Gastrocnemius medialis (tissue), 4 donors: ENCODE measurements around the gene LRRC15. TPM values are rescaled to one million over a fixed set of nuclear protein-coding genes. Genes with fewer than 3 reads are reported as not detected.

ENCODE experiments used
- ATAC-seq, 2 donors: fragments of 150-250 bp; one replicate each; pipeline ENCODE4 v1.9.1; 2016
- DNase-seq, 2 donors: peaks; one replicate each; pipeline ENCODE4 v3.0.0-alpha.2; 2019
- H3K27ac ChIP-seq, 4 donors: fragments of 200-600 bp; sonication (generic); 1 replicate in 1 of 4; 2 replicates in 3 of 4; pipeline ENCODE4 v1.5.1; 2016 to 2018; ENCODE audit warnings: mild to moderate bottlenecking in 2 of 4, moderate library complexity in 1 of 4
- H3K27me3 ChIP-seq, 3 donors: fragments of 200-600 bp; sonication (generic) in 2 of 3; 1 replicate in 1 of 3; 2 replicates in 2 of 3; pipeline versions ENCODE4 v1.5.1 to v1.6.0; 2016 to 2019; ENCODE audit warnings: mild to moderate bottlenecking in 1 of 3, moderate library complexity in 1 of 3
- H3K36me3 ChIP-seq, 2 donors: fragments of 200-600 bp; sonication (generic) in 1 of 2; one replicate each; pipeline ENCODE4 v1.5.1; 2017 to 2018
- H3K4me1 ChIP-seq, 2 donors: fragments of 200-600 bp; sonication (generic) in 1 of 2; one replicate each; pipeline ENCODE4 v1.5.1; 2016 to 2017; ENCODE audit warnings: mild to moderate bottlenecking in 2 of 2
- H3K4me3 ChIP-seq, 4 donors: fragments of 200-600 bp; sonication (generic) in 3 of 4; 1 replicate in 1 of 4; 2 replicates in 3 of 4; pipeline ENCODE4 v1.5.1; 2016 to 2019; ENCODE audit warnings: mild to moderate bottlenecking in 2 of 4
- H3K9me3 ChIP-seq, 3 donors: fragments of 200-600 bp; sonication (generic) in 2 of 3; 1 replicate in 1 of 3; 2 replicates in 2 of 3; pipeline ENCODE4 v1.5.1; 2016 to 2019
- POLR2A ChIP-seq, 2 donors: fragments of 450-650 bp; IDR thresholded peaks; one replicate each; pipeline ENCODE4 v1.6.1; 2017; ENCODE audit warnings: antibody characterized with exemption in 2 of 2, mild to moderate bottlenecking in 2 of 2, moderate library complexity in 2 of 2
- in situ Hi-C, 4 donors: fragments of 200-750 bp; cut with MboI; loops; one replicate each; pipeline versions ENCODE4 v1.15.0 to v1.8.0; 2017; ENCODE audit warnings: low sequenced_read_pairs in 4 of 4
- intact Hi-C: fragments of 100-400 bp; cut with DNase I; formaldehyde crosslinking; loops from one replicate; pipeline ENCODE4 v1.15.1; 2023; ENCODE audit warnings: low total_unique reads
- total RNA-seq, 4 donors: library from RNA; depleted of rRNA; stranded (reverse); fragments of >200 nt; gene quantifications; one replicate each; pipeline versions ENCODE4 v1.1.0 to v1.2.3, GENCODE V29; 2016
- TF ChIP-seq, protein P1 (sequence below), 5 experiments: fragments of 450-650 bp in 3 of 5; fragments of 200-600 bp in 2 of 5; sonication (generic) in 2 of 5; IDR thresholded peaks in 4 of 5; conservative IDR thresholded peaks in 1 of 5; 1 replicate in 4 of 5; 2 replicates in 1 of 5; pipeline ENCODE4 v1.5.1; 2016 to 2019; ENCODE audit warnings: antibody characterized with exemption in 5 of 5, mild to moderate bottlenecking in 3 of 5, moderate library complexity in 3 of 5

The LRRC15 gene
- total RNA-seq, 4 donors from 2014 or later = 0.05 TPM; not detected in 3

DNA sequence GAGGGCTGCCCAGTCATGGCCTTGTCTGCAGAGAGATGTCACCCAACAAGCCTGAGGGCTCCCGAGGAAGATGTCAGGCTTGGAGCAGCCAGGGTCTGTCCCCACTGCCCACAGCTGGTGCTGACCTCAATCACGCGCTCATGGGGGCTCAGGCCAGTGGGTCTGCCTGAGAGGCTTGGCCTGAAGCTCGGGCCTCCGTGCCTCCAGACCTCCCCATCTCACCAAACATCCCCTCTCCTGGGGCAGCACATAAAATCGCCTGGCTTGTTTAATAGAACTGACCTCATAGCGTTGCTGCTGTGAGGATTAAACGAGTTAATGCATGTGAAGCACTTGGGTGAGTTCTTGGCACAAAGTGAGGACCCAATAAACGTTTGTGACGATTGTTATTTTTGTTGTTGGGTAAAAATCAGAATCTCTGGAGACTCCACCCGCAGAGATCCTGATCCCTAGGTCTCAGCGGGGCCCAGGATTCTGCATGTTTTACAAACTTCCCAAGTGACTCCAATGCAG lies 3.5 kb downstream of the LRRC15 start:
- H3K4me1 ChIP-seq = peaks cover 0 to 12% of the 10 kb centered on the region in 2 donors
- ATAC-seq (no peak), DNase-seq (no peak)
- peaks cover 8 to 29% (median 10%) of the 10 kb centered on the region in 3 donors for H3K27me3 ChIP-seq
- H3K36me3 ChIP-seq = no peaks in the 10 kb centered on the region
- in situ Hi-C loops = no loop called here
- no peak overlapping the region for H3K4me3 ChIP-seq
- H3K9me3 ChIP-seq = no peaks in the 10 kb centered on the region
- no peak overlapping the region for H3K27ac ChIP-seq
- intact Hi-C loops = no loop called here
- no peak for TF ChIP-seq POLR2A (IDR thresholded peaks at IDR 0.05)
- TF ChIP-seq, protein P1, sequence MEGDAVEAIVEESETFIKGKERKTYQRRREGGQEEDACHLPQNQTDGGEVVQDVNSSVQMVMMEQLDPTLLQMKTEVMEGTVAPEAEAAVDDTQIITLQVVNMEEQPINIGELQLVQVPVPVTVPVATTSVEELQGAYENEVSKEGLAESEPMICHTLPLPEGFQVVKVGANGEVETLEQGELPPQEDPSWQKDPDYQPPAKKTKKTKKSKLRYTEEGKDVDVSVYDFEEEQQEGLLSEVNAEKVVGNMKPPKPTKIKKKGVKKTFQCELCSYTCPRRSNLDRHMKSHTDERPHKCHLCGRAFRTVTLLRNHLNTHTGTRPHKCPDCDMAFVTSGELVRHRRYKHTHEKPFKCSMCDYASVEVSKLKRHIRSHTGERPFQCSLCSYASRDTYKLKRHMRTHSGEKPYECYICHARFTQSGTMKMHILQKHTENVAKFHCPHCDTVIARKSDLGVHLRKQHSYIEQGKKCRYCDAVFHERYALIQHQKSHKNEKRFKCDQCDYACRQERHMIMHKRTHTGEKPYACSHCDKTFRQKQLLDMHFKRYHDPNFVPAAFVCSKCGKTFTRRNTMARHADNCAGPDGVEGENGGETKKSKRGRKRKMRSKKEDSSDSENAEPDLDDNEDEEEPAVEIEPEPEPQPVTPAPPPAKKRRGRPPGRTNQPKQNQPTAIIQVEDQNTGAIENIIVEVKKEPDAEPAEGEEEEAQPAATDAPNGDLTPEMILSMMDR (IDR thresholded peaks at IDR 0.05 in 4 of 5, conservative IDR thresholded peaks at IDR 0.05 in 1 of 5) = no peak

DNA sequence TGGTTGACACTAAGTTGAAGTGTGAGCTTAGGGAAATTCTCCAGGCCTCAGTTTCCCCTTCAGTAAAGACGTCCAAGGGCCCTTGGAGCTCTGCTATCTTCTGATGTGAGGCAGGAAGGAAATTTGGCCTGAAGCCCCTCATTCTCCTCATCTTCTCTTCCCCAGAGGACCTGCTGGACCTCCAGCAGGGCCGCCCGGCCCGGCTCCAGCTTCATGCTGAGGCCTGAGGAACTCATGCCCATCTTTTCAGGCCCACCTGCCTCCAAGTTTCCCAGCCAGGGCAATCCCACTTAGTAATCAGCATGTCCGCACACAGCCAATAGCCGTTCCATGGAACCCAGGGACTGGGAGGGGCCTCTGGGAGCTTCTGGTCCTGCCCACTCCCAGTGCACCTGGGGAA lies 4.0 kb downstream of the LRRC15 start:
- Histone ChIP-seq H3K27me3 (peaks cover 8 to 28% (median 10%) of the 10 kb centered on the region in 3 donors), H3K4me1 (peaks cover 0 to 12% of the 10 kb centered on the region in 2 donors), H3K4me3 (no peak overlapping the region), H3K36me3 (no peaks in the 10 kb centered on the region), H3K27ac (no peak overlapping the region), H3K9me3 (no peaks in the 10 kb centered on the region)
- TF ChIP-seq, protein P1 (IDR thresholded peaks at IDR 0.05 in 4 of 5, conservative IDR thresholded peaks at IDR 0.05 in 1 of 5) = no peak
- TF ChIP-seq POLR2A (IDR thresholded peaks at IDR 0.05) = no peak
- DNase-seq (no peak), ATAC-seq (no peak)
- in situ Hi-C loops = no loop called here
- intact Hi-C loops = no loop called here

DNA sequence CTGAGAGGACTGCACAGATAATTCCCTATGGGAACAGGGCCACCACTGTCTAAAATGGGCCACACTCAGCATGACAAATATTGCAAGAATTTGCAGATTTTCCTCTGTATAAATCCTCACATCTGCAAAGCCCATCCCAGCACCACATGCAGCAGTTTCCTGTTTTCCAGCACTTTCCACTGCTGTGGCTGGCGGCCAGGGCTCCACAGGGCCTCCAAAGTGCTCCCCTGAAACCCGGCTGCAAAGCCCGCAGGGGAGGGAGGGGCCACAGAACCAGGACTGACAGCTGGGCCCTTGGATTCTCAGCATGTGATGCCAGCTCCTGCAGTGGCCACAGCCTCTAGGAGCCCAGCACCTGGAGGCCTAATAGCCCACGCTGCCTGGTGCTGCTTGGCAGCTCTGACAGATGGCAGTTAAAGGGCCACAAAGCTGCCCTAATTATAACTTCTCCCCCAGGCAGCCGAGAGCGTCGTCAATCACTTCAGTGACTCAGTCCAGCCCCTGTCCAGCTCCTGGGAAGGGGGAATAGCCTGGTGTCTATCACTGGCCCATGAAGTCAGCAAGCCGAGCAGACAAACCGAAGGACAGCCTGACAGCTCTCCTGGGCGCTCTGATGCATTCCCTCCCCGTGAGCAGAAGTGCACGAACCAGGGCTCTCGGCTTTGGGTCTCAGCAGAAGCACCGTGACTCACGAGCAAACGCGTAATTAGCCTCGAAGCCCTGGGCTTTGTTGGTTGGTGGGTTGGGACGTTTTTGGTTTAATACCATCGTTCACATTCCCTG lies 4.7 kb downstream of the LRRC15 start:
- Histone ChIP-seq H3K27me3 (peaks cover 8 to 21% (median 10%) of the 10 kb centered on the region in 3 donors), H3K36me3 (no peaks in the 10 kb centered on the region), H3K4me3 (no peak overlapping the region), H3K27ac (no peak overlapping the region), H3K4me1 (peaks cover 0 to 12% of the 10 kb centered on the region in 2 donors), H3K9me3 (no peaks in the 10 kb centered on the region)
- DNase-seq = no peak
- TF ChIP-seq, protein P1 (IDR thresholded peaks at IDR 0.05 in 4 of 5, conservative IDR thresholded peaks at IDR 0.05 in 1 of 5) = no peak
- TF ChIP-seq POLR2A (IDR thresholded peaks at IDR 0.05) = no peak
- ATAC-seq = peak in 1 of 2 donors; percentile 30
- intact Hi-C loops = no loop called here
- in situ Hi-C loops = no loop called here

DNA sequence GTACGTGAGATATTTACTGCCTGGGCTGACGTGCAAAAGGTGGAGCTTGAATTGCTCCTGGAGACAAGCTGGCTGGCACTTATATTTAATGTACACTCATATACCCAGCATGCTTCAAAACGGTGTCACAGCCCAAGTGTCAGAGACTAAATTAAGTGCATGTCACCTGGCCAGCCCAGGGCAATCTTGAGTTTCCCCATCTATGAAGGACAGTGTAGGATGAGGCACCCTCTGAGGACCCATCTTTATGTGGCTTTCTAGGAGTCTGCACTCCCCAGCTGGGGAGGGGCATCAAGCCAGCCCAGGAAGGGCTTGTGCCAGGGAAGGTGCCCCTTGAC lies 5.3 kb downstream of the LRRC15 start:
- Histone ChIP-seq H3K36me3 (no peaks in the 10 kb centered on the region), H3K4me1 (peaks cover 0 to 12% of the 10 kb centered on the region in 2 donors), H3K27ac (no peak overlapping the region), H3K9me3 (no peaks in the 10 kb centered on the region), H3K27me3 (peaks cover 5 to 15% (median 7%) of the 10 kb centered on the region in 3 donors), H3K4me3 (no peak overlapping the region)
- ATAC-seq (no peak), DNase-seq (no peak)
- in situ Hi-C loops (no loop called here), intact Hi-C loops (no loop called here)
- no peak for TF ChIP-seq POLR2A (IDR thresholded peaks at IDR 0.05)
- TF ChIP-seq, protein P1 (IDR thresholded peaks at IDR 0.05 in 4 of 5, conservative IDR thresholded peaks at IDR 0.05 in 1 of 5) = no peak
